ENCODE data around the gene RASA4B.
"Not testable (repeated sequence)": the region's sequence is repeated elsewhere in the genome, so short reads cannot be mapped to it uniquely, and the experiment has no call there.

The RASA4B gene

DNA sequence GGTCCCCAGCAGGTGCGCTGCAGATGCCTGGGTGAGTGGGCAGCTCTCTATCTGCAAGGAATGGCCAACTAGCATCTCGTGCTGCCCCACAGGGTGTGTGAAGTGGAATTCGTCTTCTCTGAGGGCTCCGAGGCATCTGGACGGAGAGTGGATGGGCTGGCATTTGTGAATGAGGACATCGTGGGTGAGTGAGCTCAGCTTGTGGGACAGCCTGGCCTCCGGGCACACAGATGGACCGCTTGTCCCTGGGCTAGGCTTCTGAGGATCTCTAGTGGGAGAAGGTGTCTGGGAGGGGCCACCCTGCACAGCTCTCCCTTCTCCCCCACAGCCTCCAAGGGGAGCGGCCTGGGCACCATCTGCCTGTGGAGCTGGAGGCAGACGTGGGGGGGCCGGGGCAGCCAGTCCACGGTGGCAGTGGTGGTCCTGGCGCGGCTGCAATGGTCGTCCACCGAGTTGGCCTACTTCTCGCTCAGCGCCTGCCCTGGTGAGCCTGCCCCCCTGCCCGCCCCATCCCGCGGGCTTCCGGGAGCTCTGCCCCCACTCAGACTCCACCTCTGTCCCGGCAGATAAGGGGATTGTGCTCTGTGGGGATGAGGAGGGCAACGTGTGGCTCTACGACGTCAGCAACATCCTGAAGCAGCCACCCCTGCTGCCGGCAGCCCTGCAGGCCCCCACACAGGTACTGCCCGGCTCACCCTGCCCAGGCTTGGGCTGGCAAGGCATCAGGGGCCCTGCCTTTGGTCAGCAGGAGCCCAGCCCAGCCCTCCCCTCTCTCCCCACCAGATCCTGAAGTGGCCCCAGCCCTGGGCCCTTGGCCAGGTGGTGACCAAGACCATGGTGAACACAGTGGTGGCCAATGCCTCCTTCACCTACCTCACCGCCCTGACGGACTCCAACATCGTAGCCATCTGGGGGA lies 45.2 kb downstream of the RASA4B start:
- no peak for DNase-seq

DNA sequence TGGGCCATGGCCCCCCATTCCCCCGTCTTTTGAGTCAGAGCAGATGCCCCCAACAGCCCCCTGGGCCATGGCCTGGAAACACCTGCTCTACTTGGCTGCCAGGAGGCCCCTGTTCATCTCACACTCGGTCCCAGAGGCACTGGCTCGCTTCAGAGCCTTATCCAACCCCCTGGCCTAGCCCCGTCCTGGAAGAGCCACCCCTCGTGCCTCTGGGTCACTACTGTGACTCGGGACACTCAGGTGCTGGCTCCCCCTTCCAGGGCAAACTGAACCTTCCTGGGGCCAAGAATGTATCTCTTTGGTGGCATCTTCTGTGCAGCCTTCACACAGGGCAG lies 45.8 kb downstream of the RASA4B start:
- no peak for DNase-seq

DNA sequence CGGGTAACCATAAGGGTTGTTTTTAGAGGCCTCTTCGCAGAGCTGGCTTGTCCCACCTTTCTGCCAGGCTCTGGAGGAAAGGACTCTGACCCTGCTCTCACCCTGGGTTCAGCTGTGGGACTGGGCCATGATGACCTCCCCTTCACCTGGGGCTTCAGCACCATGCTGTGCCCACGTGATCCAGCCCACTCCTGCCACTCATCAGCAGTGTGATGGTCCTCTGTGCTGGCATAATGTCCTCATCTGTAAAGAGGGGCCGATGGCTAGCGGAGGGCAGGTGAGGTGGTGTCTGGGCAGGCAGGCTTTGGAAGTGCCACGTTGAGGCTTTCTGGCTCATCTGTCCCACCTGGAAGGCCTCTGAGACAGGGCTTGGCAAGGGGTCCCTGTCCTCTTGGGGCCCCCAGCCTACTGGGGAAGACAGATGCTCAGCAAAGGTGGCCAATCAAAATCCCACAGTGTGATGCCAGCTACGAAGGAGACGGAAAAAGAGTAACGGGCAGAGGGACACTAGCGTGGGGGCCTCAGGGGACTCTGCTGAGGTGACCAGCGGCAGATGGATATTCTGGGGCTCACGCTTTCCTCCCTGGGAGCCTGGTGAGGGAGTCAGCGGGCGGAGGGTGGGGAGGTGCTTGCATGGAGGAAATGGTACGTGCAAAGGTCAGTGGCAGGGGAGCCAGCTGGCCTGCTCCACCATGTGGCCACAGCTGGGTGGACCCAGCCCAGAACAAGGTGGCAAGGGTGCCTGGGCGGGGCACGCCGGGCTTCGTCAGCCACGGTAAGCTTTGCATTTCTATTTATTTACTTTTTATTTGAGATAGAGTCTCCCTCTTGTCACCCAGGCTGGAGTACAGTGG lies 47.4 kb downstream of the RASA4B start:
- DNase-seq = no peak

DNA sequence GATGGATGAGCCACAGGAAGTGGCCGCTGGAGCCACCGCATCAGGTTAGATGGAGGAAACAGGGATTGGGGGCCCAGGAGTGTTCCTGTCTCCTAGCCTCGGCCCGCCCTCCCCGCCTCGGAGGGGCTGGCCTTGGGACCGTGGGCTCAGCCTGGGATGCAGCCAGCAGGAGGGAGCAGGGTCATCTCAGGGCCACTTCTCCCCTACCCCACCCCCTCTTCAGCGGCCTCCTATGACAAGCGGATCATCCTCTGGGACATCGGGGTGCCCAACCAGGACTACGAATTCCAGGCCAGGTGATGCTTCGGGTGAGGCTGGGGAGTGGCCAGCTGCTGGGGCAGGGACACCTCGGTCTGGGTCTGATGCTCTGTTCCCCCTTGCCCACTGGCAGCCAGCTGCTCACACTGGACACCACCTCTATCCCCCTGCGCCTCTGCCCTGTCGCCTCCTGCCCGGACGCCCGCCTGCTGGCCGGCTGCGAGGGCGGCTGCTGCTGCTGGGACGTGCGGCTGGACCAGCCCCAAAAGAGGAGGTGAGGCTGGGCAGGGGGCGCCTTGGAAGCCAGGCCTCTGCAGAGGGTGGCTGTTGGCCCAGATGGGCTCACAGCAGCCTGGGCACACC lies 48.1 kb downstream of the RASA4B start:
- no peak for DNase-seq

DNA sequence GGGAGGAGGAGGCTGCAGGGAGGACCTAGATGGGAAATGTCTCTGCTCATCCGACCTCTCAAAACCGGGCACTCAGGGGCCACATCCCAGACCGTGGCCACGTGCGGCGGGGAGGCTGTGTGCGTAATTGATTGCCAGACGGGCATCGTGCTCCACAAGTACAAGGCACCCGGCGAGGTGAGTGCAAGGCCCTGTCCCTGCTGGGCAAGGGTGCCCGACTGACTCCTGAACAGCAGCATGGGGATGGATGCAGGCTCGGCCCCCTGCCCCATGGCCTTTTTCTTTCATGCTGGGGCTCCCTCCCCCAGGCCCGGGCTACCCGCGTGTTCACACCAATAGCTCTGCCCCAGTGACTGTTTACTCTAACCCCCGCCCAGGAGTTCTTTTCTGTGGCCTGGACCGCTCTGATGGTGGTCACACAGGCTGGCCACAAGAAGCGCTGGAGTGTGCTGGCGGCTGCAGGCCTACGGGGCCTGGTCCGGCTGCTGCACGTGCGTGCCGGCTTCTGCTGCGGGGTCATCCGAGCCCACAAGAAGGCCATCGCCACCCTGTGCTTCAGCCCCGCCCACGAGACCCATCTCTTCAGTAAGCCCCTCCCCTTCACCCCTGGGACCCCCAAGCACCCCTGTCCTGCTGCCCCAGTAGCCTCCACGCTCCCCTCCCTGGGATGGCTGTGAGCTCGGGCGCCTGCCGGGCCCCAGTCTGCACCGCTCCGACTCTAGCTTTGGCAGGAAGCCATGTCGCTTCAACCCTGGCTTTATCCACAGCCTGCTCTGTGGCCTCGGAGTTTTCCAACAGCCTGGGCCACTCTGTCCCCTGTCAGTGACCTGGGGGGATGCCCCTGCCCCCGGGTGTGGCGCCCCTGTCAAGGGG lies 48.9 kb downstream of the RASA4B start:
- no peak for DNase-seq

DNA sequence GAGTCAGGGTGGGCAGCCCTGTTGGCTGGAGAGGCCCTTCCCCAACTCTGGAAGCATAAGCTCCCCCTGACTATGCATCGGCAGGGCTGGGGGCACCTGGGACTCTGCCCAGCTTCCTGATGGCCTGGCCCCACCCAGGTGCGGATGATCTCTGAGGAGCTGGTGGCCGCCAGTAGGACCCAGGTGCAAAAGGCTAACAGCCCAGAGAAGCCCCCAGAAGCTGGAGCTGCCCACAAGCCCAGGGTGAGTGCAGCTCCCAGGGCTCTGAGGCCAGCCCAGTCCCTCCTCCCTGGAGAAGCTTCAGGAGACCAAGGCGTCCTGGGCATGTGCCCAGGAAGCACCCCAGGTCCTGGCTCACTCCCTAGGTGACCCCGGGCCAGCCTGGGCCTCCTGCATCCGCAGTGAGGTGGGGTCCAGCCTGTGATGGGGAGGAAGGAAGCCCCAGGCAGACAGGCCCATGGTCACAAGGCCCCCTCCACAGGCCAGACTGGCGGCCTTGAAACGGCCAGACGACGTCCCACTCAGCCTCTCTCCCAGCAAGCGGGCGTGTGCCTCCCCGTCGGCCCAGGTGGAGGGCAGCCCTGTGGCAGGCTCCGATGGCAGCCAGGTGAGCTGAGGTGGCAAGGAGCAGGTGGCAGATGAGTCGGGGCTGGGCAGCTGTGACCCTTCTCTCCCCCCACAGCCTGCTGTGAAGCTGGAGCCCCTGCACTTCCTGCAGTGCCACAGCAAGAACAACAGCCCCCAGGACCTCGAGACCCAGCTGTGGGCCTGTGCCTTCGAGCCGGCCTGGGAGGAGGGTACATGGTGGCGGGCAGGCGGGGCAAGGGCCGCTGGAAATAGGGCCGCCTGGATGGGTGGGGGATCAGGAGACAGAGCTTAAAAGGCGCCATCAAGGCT lies 49.7 kb downstream of the RASA4B start:
- DNase-seq = no peak

DNA sequence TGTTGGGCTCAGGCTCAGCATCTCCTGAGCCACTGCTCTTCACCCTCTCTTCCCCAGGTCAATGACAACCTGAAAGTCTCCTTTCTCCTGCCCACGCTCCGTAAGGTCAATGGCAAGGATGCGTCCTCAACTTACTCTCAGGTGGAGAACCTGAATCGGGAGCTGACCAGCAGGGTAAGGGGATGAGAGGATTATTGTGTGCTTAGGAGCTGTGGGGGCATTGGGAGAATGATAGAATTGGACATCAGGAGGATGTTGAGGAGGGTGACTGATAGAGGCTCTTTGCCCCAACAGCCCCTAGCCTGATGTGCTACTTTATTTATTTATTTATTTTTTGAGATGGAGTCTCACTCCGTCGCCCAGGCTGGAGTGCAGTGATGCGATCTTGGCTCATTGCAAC lies 51.5 kb downstream of the RASA4B start:
- no peak for DNase-seq

DNA sequence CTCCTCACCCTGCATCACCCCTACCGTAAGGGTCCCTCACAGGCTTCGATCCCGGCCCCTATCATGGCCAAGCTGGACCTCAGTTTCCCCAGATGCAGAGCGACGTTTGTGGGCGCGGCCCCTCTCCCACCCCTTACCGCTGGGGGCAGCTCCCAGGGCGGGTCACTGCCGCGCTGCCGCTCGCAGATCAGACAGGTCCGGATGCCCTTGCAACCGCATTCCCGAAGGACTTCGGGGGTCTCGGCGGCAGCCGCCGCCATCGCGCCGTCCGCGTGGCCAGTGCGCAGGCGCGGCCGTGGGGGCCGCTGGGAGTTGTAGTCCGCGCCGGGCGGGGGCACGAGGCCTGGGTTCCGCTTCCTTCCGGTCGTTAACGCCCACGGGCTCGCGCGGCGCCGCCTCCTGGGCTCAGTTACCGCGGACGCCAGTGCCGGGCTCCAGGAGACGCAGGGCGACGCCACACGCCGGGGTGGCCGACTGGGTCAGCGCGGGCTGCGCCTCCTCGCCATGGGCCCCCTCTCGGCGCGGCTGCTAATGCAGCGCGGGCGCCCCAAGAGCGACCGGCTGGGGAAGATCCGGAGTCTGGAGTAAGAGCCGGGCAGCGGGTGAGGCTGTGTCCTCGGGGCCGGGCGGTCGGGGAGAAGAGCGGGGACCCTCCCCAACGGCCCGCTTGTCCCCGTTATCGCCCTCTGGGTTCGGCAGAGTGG lies 52.8 kb downstream of the RASA4B start, which contains the start of the genes ALKBH4 and LRWD1:
Gene ALKBH4, minus strand, starts transcription at position 287 of the 704 bp plus-strand sequence. Its CDS starts 27 bp downstream, at position 260.
Gene LRWD1, plus strand, starts transcription at position 408 of the 704 bp plus-strand sequence. Its CDS starts 97 bp downstream, at position 505.
- peak; percentile 92 for DNase-seq

DNA sequence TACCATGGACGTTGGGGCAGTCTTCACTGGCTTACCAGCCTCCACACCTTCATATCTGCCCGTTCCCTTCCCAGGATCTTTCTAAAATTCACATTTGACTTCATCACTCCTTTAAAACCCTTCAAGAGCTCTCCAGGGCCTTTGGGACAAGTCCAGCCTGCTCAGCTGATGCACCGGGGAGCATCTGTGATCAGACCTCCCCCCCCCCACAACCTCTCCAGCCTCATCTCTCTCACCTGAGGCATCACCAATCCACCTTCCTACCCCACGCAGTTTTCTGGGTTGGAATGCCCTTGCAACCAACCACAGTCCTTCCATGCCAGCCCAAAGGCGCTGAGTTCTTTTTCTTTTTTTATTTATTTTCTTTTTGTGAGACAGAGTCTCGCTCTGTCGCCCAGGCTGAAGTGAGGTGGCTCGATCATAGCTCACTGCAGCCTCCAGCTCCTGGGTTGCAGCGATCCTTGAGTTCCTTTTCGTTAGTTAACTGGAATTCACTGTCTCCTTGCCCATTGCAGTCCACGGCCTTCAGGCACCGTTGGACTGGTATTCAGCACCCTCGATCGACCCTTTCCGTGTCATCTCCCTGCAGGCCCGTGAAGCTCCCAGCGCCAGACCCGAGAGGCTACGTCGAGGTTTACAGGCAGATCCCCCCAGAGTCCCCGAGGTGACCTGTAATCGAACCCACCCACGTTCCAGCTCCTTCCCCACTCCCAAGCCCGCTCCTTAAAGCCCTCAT lies 53.6 kb downstream of the RASA4B start:
- DNase-seq = no peak

DNA sequence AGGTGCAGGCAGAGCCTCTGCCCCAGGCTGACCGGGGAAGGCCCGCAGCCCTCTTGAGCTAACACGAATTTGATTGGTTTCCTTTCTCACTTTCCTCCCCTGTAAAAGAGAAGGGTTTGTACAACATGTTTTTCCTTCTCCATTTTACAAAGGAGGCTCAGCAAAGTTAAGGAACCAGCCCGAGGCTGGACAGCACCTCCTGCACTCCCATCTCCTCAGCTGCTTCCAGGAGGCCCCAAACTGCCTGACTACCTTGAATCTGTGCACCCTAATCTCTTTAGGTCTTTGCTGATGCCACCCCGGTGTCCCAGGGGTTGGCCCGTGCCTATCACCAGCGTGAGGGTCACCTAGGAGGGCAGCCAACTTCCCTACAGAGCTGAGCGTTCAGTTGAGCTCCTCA lies 57.1 kb downstream of the RASA4B start:
- DNase-seq = no peak

DNA sequence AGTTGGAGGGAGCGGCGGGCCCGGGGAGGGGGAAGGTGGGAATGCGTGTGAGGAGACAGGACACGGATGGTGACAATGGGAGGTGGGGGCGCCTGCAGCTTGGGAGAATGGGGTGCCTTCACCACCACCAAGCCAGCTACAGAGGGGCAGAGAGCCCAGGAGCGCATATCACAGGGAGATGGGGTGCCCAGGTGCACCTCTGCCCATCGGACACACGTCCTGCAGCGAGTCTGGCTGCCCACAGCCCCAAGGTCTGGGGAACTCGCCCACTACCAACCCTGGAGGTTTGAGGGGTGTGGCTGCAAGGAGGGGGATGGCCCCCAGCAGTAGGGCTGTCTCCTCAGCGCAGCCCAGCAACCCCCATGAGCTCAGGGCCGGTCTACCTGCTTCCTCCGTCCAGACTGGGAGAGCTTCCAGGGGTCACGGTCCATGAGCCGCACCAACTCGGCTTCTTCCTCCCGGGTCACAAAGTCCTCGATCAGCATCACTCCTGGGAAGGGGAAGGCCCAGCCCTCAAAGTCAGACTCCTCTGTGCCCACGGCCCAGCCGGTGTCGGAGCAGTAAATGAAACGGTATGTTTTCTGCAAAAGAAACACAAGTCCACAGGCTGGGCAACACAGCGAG lies 58.2 kb downstream of the RASA4B start:
- DNase-seq = no peak

DNA sequence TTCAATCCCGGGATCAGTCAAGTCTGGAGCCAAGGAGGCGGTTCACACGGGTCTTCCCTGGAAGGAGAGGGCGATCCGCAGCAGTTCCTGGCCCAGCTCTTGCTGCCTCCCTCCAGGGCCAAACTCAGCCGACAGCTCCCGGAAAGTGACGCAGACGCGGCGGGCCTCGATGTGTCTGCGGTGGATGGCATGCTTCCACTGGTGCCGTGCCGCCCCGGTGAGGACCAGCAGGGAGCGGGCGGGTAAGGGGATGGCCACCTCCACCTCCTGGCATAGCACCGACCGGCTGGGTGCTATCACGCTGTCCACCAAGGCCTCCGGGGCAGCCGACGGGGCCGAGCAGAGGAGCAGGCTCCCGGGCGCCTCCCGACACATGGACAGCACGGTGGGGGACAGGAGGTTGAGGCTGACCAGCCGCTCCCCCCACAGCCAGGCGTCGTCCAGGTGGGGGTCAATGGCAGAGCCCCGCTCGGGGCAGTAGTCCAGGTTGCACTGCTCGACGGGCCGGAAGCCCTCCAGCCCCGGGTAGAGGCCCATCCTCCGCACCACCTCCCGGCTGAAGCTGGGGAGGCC lies 60.1 kb downstream of the RASA4B start:
- no peak for DNase-seq

DNA sequence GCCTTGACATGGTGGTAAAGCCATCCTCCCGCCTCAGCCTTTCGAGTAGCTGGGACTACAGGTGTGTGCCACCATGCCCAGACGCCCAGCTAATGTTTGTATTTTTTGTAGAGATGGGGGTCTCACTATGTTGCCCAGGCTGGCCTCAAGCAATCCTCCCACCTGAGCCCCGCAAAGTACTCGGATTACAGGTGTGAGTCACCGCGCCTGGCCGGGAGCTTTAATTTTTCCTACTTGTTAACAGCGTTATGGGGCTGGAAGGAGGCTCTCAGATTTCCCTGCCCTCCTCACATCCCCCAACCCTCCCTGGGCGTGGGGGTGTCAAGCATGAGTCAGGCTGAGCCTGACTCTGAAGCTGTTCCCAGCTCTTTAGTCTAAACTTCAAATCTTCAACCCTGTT lies 61.2 kb downstream of the RASA4B start:
- DNase-seq = no peak

DNA sequence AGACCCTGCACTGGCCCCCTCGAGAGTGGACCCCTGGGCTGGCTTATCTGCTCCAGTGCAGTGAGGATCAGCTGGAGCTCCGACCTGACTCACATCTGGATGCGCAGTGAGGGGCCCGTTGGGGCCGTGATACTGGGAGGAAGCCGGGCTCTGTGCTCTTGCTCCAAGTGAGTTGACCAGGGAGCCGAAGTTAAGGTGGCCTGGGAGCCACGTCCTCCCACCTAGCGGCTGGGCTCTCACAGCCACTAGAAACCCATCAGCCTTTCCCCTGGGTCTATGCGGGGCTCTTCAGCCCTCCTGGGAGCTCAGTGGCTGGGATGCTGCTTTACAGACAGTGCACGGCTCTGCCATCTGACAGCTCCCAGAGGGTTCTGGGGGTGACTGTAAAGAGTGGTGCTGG lies 62.0 kb downstream of the RASA4B start:
- DNase-seq = no peak

DNA sequence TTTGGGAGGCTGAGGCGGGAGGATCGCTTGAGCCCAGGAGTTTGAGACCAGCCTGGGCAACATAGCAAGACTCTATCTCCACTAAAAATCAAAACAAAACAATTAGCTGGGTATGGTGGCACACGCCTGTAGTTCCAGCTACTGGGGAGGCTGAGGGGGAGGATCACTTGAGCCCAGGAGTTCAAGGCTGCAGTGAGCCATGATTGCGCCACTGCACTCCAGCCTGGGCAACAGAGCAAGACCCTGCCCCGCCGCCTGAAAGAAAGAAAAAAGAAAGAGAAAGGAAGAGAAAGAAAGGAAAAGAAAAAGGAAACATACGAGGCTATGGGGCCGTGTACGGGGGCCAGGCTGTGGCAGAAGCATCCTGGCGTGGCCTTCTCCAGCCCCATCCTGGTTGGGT lies 62.6 kb downstream of the RASA4B start:
- DNase-seq = not testable (repeated sequence)

DNA sequence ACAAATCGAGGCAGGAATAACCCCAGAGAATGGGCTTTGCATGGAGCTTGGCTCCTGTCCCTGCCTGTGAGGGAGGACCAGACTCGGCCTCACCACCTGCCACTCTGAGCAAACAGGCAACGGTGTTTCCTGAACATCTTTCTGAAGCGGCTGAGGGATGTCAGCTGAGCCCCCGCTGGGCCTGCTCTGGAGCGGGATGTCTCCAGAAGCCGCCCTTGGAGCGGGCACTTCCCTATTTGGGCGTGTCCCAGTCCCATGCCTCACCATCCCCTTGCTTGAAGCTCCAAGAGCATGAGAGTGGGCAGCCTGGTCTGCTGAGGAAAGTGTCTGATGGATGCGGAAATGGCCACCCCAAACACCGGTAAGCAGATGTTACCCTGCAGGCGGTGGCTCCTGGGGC lies 63.1 kb downstream of the RASA4B start:
- peak; percentile 32 for DNase-seq

DNA sequence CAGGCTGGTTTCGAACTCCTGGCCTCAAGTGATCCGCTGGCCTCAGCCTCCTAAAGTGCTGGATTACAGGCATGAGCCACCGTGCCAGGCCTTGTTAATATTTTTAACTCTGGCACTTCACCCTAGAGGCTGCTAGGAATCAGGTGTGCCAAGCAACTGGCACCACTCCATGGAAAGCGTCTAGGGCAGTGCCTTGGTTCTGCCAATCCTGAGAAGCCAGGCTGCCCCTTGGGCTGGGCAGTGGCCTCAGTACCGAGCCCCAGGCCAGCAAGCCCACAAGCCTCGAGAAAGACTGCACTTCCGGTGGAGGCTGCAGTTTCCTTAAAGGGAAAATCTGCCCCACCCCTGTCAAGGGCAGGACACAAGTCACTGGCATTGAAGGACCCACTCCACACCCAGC lies 64.3 kb downstream of the RASA4B start:
- DNase-seq = no peak

DNA sequence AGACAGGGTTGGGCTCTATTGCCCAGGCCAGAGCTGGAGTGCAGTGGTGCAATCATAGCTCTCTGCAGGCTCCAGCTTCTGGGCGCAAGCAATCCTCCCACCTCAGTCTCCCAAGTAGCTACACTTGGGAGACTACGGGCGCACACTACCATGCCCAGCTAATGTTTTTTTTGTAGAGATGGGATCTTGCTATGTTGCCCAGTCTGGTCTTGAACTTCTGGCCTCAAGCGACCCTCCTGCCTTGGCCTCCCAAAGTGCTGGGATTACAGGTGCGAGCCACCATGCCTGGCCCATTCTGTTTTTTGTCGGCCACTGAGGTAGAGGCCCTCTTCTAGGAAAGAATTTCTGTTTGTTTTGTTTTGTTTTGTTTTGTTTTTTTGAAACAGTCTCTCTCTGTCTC lies 65.1 kb downstream of the RASA4B start:
- no peak for DNase-seq

Data from NCI-H1092 (cell line).